Activated CD4-positive, alpha-beta T cell treated with anti-CD3 and anti-CD28 coated beads, Interleukin-2, amount 10 ng/mL, durations not matched to agents 24 days and 14 days (primary cell): Measurements from ENCODE around the gene SSR1. TPM values are rescaled to one million over a fixed set of nuclear protein-coding genes. Genes with fewer than 3 reads are reported as not detected.

Experiments used
- DNase-seq: peaks from one replicate; pipeline ENCODE4 v3.0.0; 2022
- H3K27ac Mint-ChIP-seq: one replicate; pipeline ENCODE4 v1.8.0; 2022; ENCODE audit warnings: mild to moderate bottlenecking, mixed read lengths
- H3K27me3 Mint-ChIP-seq: one replicate; pipeline ENCODE4 v1.8.0; 2022; ENCODE audit warnings: mixed read lengths
- H3K36me3 Mint-ChIP-seq: one replicate; pipeline ENCODE4 v1.8.0; 2022; ENCODE audit warnings: low read depth, mild to moderate bottlenecking, mixed read lengths
- H3K4me1 Mint-ChIP-seq: one replicate; pipeline ENCODE4 v1.8.0; 2021; ENCODE audit warnings: mixed read lengths
- H3K4me3 Mint-ChIP-seq: one replicate; pipeline ENCODE4 v1.8.0; 2022; ENCODE audit warnings: mild to moderate bottlenecking, moderate library complexity, mixed read lengths
- H3K9me3 Mint-ChIP-seq: one replicate; pipeline ENCODE4 v1.8.0; 2021; ENCODE audit warnings: mixed read lengths
- intact Hi-C: fragments of 100-400 bp; cut with micrococcal nuclease; formaldehyde crosslinking; loops from one replicate; pipeline ENCODE4 v1.15.1; 2023
- total RNA-seq: library from RNA; stranded (reverse); gene quantifications from 2 replicates; pipeline ENCODE4 v1.2.3, GENCODE V29; 2022

The SSR1 gene
- total RNA-seq, 1 donor from 2014 or later = 157 TPM

GRCh38 chr6:7229376-7230326 lies 83.3 kb downstream of the SSR1 start:
- H3K27ac Mint-ChIP-seq = no peak overlapping the region
- H3K27me3 Mint-ChIP-seq = no peaks in the 10 kb centered on the region
- intact Hi-C loops = no loop called here
- H3K36me3 Mint-ChIP-seq = peaks cover 49% of the 10 kb centered on the region
- H3K4me1 Mint-ChIP-seq = peaks cover 5% of the 10 kb centered on the region
- H3K9me3 Mint-ChIP-seq = no peaks in the 10 kb centered on the region
- DNase-seq = no peak
- H3K4me3 Mint-ChIP-seq = no peak overlapping the region

GRCh38 chr6:7228662-7229375 lies 84.2 kb downstream of the SSR1 start:
- H3K4me3 Mint-ChIP-seq = no peak overlapping the region

GRCh38 chr6:7224731-7225130 lies 88.3 kb downstream of the SSR1 start:
- peaks cover 38% of the 10 kb centered on the region for H3K36me3 Mint-ChIP-seq
- no peak for DNase-seq
- H3K27ac Mint-ChIP-seq = no peak overlapping the region

More at GRCh38 chr6:7228662-7229375, 84.2 kb downstream of the SSR1 start:
- Mint-ChIP-seq H3K27ac (no peak overlapping the region), H3K4me1 (peaks cover 4% of the 10 kb centered on the region), H3K27me3 (no peaks in the 10 kb centered on the region), H3K9me3 (no peaks in the 10 kb centered on the region), H3K36me3 (peaks cover 46% of the 10 kb centered on the region)
- no peak for DNase-seq
- intact Hi-C loops = no loop called here

GRCh38 chr6:7222197-7222596 lies 90.8 kb downstream of the SSR1 start:
- Mint-ChIP-seq H3K27ac (no peak overlapping the region), H3K9me3 (no peaks in the 10 kb centered on the region), H3K27me3 (no peaks in the 10 kb centered on the region), H3K36me3 (peaks cover 28% of the 10 kb centered on the region), H3K4me1 (peaks cover 4% of the 10 kb centered on the region), H3K4me3 (no peak overlapping the region)
- no peak for DNase-seq
- intact Hi-C loops = no loop called here

More at GRCh38 chr6:7224731-7225130, 88.3 kb downstream of the SSR1 start:
- H3K9me3 Mint-ChIP-seq = no peaks in the 10 kb centered on the region
- H3K4me1 Mint-ChIP-seq = no peaks in the 10 kb centered on the region
- no peak overlapping the region for H3K4me3 Mint-ChIP-seq
- H3K27me3 Mint-ChIP-seq = no peaks in the 10 kb centered on the region
- intact Hi-C loops = no loop called here

- no peak for DNase-seq
- intact Hi-C loops = no loop called here
These were observed 93.7 kb downstream of the SSR1 start for GRCh38 chr6:7219310-7219709.

GRCh38 chr6:7218406-7218988 lies 94.5 kb downstream of the SSR1 start:
- Mint-ChIP-seq H3K27me3 (no peaks in the 10 kb centered on the region), H3K9me3 (no peaks in the 10 kb centered on the region)
- intact Hi-C loops = no loop called here

More at GRCh38 chr6:7219310-7219709, 93.7 kb downstream of the SSR1 start:
- Mint-ChIP-seq H3K27me3 (no peaks in the 10 kb centered on the region), H3K36me3 (peaks cover 36% of the 10 kb centered on the region), H3K4me3 (no peak overlapping the region), H3K9me3 (no peaks in the 10 kb centered on the region), H3K4me1 (peaks cover 4% of the 10 kb centered on the region), H3K27ac (no peak overlapping the region)

More at GRCh38 chr6:7218406-7218988, 94.5 kb downstream of the SSR1 start:
- peaks cover 4% of the 10 kb centered on the region for H3K4me1 Mint-ChIP-seq
- no peak overlapping the region for H3K4me3 Mint-ChIP-seq
- H3K27ac Mint-ChIP-seq = no peak overlapping the region
- DNase-seq = no peak
- H3K36me3 Mint-ChIP-seq = peaks cover 35% of the 10 kb centered on the region

Other genes with a start within 250 kb of the SSR1 start
- gene RREB1, start 205.2 kb downstream of the SSR1 start, total RNA-seq = 13.9 and 16.8 TPM in 2 replicates
- gene CAGE1, start 76.5 kb upstream of the SSR1 start, total RNA-seq = 0.16 and 0.31 TPM in 2 replicates
- gene RIOK1, start 76.6 kb upstream of the SSR1 start, total RNA-seq = 56.7 and 62.1 TPM in 2 replicates
- 0.02 TPM in 1 of 2 replicates, not detected in the other for gene DSP, start 228.5 kb upstream of the SSR1 start, total RNA-seq